Activated T-helper 1 cell treated with anti-CD3 and anti-CD28 coated beads, Interleukin-2, amount 50 U/mL, for 16 hours (primary cell): Measurements from ENCODE around the gene WTAP.

Experiments
- DNase-seq, 2 donors: peaks; one replicate each; pipeline ENCODE4 v3.0.0-alpha.2; 2020; ENCODE audit warnings: low read depth in 1 of 2, low spot score in 1 of 2

The WTAP gene

DNA sequence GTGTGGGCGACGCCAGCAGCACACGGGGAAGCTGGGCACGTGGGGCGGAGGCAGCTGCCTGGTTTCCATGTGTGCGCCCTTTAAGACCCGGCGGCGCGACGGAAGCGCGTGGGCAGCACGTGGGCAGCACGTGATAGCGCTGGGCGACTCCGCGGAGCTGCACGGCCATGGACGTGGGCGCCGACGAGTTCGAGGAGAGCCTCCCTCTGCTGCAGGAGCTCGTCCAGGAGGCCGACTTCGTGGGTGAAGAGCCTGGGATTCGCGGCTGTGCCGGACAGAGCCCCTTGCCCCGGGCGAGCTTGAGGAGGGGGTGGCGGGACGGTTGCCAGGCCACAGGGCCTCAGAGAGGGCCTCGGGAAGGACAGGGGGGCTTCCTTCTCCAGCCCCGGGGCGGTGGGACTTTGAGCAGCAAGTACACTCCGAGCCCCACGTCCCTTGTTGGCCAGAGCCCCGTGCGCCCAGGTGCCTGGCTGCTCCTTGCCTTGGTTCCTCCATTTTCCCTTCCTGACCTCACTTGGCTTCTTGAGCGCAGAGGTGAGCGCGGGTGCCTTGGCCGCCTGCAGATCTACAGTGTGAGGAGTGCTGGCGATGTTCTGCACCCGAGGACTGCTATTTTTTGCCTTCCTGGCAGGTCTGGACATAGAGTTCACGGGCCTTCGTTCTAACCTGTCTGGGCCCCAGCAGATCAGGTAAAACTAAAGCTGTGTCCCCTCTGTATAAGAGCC, 73.0 kb downstream of the WTAP start, which contains the start of gene PNLDC1:
PNLDC1 (plus strand) TSS at position 136 of the 725 bp plus-strand sequence; CDS start at position 168, 32 bp downstream.
- DNase-seq = no peak

DNA sequence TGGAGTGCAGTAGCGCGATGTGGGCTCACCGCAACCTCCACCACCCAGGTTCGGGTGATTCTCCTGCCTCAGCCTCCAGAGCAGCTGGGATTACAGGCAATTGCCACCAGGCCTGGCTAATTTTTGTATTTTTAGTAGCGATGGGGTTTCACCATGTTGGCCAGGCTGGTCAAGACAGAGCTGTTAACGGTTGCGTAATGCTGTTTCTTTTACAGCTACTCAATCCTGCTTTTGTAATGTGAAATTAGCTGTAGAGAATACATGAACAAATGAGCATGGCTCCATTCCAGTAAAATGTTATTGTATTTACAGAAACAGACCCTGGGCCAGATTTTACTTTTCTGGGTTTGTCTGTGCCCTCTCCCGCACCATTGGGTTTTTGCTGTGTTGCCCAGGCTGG, 74.6 kb downstream of the WTAP start:
- no peak for DNase-seq

DNA sequence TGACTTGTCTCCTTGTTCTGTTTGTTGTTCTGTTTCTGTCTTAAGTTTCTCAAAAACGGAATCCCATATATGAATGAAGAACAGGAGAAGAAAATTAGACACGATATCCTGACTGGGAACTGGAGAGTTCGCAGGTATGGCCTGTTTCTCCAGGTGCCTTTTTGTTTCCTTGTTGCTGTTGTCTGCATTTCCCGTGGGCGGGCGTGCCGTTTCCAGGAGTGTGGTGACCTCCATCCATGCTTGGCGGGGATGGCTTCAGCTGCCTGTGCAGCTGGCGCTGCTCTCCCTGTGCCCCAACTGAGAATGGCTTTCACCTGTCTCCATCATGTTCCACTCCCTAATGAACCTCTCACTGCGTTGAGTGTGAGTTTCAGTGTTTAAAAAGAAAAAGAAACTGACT, 77.2 kb downstream of the WTAP start:
- DNase-seq = no peak

DNA sequence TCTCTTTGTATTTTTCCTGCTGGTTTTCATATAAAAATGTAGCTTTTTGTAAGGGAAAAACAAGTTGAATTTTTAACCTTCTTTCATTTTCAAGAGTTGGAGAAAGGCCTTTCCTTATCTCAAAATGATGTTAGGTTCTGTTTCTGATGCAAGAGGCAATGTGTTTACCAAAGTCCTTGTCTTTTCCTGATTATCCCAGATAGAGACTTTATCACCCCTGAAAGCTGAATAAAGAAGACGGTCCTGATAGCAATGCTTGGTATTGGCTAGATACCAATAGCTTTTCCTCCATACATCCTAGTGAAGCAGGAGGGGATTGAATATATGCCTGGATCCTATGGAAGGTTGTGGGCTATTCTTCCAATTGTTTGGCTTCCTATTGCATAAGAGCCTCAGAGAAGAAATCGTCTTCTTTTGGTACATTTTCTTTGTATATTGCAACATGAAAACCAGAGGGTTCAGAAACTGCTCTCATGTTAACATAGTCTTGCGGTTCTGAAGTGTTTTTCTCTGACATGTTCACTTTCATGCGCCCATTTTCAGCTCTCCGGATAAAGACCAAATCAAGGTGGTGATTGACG, 78.2 kb downstream of the WTAP start:
- no peak for DNase-seq
